GM19463 (cell line): Measurements from ENCODE around the gene KIF4A.
"Not testable (repeated sequence)": the region's sequence is repeated elsewhere in the genome, so short reads cannot be mapped to it uniquely, and the experiment has no call there.

Experiments
- ATAC-seq: cut with Tn5 transposase; IDR thresholded peaks from one replicate; pipeline ENCODE4 v1.9.1; 2021; ENCODE audit warnings: mild to moderate bottlenecking, moderate library complexity; ENCODE audit not compliant: unreplicated experiment

Gene KIF4A

DNA sequence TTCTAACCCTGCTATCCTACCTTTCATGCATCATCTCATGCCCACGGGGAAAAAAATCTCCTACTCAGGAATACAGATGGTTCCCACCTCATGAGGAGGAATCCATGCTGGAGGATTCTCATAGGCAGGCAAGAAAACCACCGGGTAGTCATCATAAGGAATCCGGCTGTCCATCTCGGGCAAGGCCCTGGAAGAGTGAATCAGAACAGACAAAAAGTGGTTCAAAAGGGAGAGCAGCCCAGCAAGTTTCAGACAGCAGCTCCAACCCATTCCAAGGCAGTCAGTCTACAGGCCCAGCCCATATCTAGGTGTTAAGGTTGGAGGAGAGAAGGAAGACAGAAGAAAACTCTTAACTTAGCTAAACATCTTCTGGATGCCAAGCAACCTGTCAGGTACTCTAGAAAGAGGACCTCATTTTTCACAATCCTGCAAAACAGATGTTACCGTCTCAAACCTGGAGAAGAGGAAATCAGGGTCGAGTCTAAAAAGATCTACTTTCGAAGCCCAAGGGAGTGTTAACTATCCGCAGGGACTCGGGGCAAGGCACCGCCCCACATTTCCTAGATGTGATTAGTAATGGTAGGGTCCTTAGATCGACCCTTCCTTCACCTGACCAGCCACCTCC is 624 bp upstream of the KIF4A start:
- no peak for ATAC-seq

DNA sequence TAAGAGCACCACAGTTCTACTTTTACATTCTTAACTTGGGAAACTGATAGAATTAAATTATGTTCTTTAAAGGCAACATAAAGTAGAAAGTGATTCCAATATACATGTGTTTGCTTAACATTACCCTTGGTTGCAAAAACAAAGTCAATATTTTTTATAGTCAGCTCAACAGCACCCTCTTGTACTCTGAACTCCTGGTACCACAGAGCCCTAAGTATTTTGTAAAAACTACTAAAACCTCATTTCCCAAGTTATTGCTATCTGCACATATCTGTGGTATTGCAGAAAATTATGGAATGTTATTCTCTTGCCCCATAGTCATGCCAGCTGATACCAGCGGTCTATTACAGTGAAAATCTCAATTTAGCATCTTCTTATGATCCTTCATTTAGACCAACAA is 2.9 kb downstream of the KIF4A start:
- no peak for ATAC-seq

GRCh38 chrX:70293621-70294020 is 3.7 kb downstream of the KIF4A start:
- ATAC-seq = no peak

DNA sequence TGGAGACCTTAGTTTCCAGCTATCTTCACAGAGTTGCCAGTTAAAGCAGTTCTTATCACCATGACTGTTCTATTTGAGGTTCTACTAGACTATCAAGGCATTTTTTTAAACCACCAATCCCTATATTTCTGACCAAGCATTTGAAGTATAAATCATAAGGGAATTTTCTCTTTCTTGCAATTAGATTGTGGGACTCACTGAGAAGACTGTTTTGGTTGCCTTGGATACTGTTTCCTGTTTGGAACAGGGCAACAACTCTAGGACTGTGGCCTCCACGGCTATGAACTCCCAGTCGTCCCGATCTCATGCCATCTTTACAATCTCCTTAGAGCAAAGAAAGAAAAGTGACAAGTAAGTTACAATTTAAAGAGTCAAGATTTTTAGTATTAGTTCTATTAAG is 11.8 kb downstream of the KIF4A start:
- ATAC-seq = no peak

GRCh38 chrX:70313503-70313902 is 23.6 kb downstream of the KIF4A start:
- ATAC-seq = no peak

- ATAC-seq = no peak
These were observed 32.9 kb downstream of the KIF4A start for GRCh38 chrX:70322784-70323183.

- ATAC-seq = not testable (repeated sequence)
These were observed 33.7 kb downstream of the KIF4A start for GRCh38 chrX:70323628-70324027.

DNA sequence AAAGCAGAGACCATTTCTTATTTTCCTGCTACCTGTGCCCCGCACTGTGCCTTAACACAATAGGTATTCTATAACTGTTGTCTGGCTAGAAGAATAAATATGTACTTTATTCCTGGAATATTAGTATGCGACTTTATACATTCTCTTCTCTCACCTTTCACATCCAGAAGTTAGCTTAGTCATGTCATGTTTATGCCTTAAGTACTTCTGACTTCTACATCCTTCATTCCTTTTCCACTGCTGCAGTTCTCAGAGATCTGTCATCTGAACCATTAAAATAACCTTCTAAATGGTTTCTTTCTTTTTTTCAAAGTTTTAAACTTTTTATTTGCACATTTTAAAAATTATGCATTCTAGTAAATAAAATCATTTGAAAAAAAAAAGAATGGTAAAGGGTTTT is 34.4 kb downstream of the KIF4A start:
- no peak for ATAC-seq

DNA sequence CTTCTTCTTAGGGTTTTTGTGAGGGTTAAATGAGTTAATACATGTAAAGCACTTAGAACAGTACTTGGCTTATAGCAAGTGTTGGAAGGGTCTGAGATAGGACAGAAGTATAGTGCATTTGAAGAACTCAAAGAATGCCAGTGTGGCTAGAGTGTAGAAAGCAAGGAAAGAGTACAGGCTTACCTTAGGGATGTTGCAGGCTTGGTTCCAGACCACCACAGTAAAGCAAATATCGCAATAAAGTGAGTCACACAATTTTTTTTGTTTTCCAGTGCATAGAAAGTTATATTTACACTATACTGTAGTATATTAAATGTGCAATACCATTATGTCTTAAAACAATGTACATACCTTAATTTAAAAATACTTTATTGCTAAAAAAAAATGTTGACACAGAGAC is 41.3 kb downstream of the KIF4A start:
- no peak for ATAC-seq

DNA sequence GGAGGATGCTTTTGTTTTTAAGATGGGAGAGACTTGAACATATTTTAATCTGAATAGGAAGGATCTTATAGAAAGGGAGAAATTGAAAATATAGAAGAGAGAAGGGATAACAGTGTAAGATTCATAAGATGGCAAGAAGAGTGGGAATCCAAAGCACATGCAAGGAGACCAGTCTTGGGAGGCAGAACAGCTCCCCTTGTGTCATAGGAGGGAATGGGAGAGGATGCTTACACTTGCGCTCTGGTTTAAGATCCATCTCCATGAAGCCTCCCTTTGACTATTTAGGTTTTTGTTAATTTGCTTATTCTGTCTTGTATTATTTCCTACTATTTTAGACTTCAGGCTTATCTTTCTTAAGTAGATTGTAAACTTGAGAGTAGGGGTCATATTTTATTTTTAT is 42.7 kb downstream of the KIF4A start:
- ATAC-seq = no peak

GRCh38 chrX:70336767-70337166 is 46.9 kb downstream of the KIF4A start:
- ATAC-seq = peak; percentile 100

- ATAC-seq = no peak
These were observed 48.4 kb downstream of the KIF4A start for GRCh38 chrX:70338290-70338689.

GRCh38 chrX:70343435-70343834 is 53.5 kb downstream of the KIF4A start:
- no peak for ATAC-seq

GRCh38 chrX:70346418-70347070 is 56.6 kb downstream of the KIF4A start:
- no peak for ATAC-seq

DNA sequence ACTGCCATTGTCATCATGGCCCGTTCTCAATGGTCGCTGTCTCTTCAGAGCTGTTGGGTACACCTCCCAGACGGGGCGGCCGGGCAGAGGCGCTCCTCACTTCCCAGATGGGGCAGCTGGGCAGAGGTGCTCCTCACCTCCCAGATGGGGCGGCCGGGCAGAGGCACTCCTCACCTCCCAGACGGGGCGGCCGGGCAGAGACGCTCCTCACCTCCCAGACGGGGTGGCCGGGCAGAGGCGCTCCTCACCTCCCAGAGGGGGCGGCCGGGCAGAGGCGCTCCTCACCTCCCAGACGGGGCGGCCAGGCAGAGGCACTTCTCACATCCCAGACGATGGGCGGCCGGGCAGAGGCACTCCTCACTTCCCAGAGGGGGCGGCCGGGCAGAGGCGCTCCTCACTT is 58.9 kb downstream of the KIF4A start:
- not testable (repeated sequence) for ATAC-seq

DNA sequence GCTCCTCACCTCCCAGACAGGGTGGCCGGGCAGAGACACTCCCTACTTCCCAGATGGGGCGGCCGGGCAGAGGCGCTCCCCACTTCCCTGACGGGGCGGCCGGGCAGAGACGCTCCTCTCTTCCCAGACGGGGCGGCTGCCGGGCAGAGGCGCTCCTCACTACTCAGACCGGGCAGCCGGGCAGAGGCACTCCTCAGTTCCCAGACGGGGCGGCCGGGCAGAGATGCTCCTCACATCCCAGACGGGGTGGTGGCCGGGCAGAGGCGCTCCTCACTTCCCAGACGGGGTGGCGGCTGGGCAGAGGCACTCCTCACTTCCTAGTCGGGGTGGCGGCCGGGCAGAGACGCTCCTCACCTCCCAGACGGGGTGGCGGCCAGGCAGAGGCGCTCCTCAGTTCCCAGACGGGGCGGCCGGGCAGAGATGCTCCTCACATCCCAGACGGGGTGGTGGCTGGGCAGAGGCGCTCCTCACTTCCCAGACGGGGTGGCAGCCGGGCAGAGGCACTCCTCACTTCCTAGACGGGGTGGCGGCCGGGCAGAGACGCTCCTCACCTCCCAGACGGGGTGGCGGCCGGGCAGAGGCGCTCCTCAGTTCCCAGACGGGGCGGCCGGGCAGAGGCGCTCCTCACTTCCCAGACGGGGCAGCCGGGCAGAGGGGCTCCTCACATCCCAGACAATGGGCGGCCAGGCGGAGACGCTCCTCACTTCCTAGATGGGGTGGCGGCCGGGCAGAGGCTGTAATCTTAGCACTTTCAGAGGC is 59.6 kb downstream of the KIF4A start:
- not testable (repeated sequence) for ATAC-seq

GRCh38 chrX:70352496-70352895 is 62.6 kb downstream of the KIF4A start:
- no peak for ATAC-seq

- no peak for ATAC-seq
These were observed 63.6 kb downstream of the KIF4A start for GRCh38 chrX:70353514-70353913.

DNA sequence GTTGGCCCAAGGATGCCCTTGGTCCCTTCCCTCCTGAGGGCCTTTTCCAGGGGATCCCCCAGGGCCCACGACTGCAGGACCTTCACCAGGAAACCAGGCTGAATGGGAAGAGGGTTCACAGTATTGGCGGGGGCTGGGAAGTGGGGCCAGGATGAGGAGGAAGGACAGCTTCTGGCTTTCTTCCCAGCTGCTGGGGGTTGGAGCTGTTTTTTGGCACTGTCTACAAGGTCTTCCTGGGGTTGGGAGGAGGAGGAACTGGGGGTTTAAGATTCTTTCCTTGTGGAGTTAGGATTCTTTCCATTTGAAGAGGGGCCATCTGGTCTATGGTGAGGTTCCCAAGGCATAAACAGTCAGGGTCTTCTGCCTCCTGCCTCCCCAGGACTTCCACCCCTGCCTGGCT is 64.8 kb downstream of the KIF4A start:
- ATAC-seq = no peak

GRCh38 chrX:70359458-70359857 is 69.6 kb downstream of the KIF4A start:
- ATAC-seq = no peak

DNA sequence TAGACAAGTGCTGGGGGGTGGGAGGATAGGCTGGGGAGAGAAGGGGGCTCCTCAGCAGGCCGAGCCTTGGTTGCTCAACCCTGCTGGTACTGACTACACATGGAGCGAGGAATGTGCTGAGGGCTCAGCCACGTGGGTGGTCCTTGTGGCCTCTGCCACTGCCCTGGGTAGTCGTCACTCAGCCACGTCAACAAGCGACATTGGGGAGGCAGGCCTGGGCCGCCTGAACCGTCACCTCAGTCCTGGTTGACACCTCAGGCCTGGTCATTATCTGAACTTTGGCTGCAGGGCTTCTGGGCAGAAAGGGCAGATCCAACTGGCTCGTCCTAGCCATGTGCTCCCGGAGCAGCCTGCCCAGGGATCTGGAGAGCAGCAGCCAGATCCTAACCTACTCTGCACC is 70.5 kb downstream of the KIF4A start:
- ATAC-seq = no peak

DNA sequence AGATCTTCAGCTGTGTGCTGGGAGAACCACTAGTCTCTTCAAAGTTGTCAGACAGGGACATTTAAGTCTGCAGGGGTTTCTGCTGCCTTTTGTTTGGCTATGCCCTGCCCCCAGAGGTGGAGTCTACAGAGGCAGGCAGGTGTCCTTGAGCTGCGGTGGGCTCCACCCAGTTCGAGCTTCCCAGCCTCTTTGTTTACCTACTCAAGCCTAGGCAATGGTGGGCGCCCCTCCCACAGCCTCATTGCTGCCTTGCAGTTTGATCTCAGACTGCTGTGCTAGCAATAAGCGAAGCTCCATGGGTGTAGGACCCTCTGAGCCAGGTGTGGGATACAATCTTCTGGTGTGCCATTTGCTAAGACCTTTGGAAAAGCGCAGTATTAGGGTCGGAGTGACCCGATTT is 78.8 kb downstream of the KIF4A start:
- not testable (repeated sequence) for ATAC-seq
